ENCODE data around the gene NPY.
"Not testable (repeated sequence)": the region's sequence is repeated elsewhere in the genome, so short reads cannot be mapped to it uniquely, and the experiment has no call there.

Gene NPY

GRCh38 chr7:24283897-24284698 is at the start of gene NPY:
NPY (plus strand) TSS chr7:24284190; CDS start chr7:24285241, 1,051 bp downstream.
- no peak for DNase-seq

DNA sequence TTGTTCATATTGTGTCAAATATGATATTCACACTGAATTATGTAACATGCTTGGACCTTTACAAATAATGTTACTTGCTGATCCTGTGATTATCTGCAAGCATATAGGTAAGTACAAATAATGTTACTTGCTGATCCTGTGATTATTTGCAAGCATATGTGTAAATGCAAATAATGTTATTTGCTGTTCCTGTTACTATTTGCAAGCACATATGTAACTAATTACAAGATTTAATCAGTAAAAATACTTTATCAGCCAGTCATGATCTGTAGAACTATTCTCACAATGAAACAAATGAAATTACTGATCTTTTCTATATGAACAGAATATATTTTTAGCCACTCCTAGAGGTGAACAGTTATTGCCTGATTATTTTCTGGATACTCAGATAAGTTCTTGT is 44.7 kb upstream of the NPY start:
- DNase-seq, result no peak

DNA sequence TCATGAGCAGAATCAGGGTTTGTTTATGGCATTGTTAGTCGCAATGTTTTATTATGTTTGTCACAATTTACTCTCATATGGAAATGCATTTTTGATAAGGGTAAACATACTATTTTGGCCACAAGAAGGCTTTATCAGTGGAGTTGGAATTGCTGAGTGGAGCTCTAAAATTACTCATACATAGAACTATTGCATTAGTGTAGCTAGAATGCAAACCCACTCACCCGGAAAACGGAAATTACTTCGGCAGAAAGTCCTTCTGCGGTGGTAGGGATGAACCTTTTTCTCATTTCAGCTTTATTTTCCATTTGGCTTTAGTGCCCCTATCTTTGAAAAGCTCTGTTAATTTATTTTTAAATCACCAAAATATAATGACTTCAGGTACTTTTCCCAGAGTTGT is 42.8 kb upstream of the NPY start:
- no peak for DNase-seq

GRCh38 chr7:24244554-24244953 is 39.4 kb upstream of the NPY start:
- DNase-seq, result no peak

GRCh38 chr7:24245362-24245761 is 38.6 kb upstream of the NPY start:
- DNase-seq, result no peak

DNA sequence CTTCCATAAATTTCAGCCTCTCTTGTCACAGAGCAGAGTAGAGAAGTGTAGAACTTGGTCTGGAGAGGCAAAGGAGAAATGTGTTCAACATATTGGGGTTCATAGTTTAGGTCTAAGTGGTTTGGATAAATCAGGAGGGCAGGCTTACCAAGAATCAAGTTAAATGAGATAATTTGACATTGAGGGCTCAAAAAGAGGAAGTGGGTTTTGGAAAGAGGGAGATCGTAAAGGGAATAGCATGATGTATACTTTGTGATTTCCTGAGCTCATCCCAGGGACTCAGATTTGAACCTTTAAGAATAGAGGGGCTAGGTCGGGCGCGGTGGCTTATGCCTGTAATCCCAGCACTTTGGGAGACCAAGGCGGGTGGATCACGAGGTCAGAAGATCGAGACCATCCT is 34.7 kb upstream of the NPY start:
- no peak for DNase-seq

GRCh38 chr7:24251568-24251967 is 32.4 kb upstream of the NPY start:
- no peak for DNase-seq

- no peak for DNase-seq
Observed at GRCh38 chr7:24255139-24255538, 28.9 kb upstream of the NPY start.

GRCh38 chr7:24258324-24258723 is 25.7 kb upstream of the NPY start:
- DNase-seq, result not testable (repeated sequence)

DNA sequence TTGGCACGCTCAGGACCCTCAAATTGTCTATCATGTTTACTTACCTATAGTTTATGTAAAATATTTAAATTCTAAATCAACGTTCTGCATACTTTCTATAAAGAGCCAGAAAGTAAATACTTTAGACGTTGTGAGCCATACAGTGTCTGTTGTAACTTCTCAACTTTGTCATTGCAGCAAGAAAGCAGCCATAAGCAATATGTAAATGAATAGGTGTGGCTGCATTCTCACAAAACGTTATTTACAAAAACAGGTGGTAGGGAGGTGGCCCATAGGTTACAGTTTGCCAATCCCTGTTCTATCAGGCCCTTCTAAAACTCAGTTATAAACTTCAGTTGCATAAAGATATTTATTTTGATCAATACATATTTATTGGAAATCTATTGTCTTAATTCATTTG is 12.1 kb upstream of the NPY start:
- DNase-seq, result no peak

GRCh38 chr7:24279512-24279911 is 4.5 kb upstream of the NPY start:
- no peak for DNase-seq

GRCh38 chr7:24283554-24283896 is 465 bp upstream of the NPY start:
- DNase-seq, result no peak

- DNase-seq, result no peak
Observed at GRCh38 chr7:24284699-24285506, 913 bp downstream of the NPY start.

DNA sequence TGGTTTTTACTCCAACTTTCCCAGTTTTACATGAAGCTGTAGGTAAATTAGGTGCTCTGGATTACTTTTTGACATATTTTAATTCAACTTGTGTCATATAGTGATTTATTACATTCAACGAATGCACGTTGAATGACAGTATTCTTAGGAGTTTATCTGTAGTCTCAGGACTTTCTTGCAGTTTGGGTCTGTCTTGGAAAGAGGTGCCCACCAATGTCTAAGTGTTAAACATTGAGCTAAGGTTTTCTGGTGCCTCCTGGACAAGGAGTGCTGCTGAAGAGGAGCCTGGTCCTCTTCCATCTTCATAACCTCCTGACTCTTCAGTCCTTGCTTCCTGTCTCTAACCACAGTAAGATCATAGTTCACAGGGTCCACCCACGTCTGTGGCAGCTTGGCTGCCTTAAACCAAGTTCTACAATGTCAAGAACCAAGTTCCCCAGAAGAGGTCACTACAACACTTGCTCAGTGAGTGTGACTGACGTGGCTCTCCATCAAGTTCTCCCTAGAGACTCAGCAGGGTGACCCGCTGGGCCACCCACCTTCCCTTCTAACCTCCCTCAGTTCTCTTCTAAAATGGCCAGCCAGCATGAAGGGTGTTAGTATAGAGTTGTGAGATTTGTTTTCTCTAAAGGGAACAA is 6.1 kb downstream of the NPY start:
- DNase-seq, result peak; percentile 6 to 52

DNA sequence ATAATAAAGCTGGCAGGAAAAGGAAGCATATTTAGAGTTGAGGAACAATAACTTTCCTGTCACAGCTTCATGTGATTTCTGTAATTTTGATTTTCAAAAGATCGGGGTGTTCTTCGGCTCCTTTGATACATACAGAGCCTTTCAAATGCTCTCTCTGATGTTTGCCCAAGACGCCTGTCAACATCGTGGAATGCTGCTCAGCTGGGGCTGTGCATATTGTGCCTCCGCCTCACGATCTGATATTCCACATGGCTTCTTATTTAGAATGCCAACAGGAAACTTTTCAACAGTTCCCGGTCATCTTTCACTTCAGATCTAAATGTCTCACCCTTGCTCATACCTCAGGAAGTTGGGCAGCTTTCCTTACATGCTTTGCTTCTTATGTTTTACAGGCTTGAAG is 7.3 kb downstream of the NPY start:
- no peak for DNase-seq

DNA sequence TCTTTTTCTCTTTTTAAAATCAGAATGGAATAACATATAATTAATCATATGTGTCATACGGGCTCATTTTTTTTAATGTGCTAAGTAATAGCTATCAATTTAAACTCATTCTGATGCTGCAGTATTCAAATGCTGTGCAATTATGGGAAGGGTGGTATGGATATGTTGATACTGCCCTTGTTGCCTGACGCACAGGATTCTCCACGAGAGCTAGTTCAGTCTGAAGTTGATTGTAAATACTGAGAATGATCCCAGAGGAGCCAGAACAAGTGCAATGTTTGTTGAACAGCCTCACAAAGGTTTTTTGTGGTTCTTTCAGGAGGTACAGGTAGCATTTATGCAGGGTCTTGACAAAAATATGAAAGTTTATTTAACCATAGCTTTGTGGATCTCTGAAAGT is 13.4 kb downstream of the NPY start:
- DNase-seq, result peak; percentile 24 to 60

GRCh38 chr7:24298696-24299095 is 14.7 kb downstream of the NPY start:
- no peak for DNase-seq

GRCh38 chr7:24299192-24299591 is 15.2 kb downstream of the NPY start:
- no peak for DNase-seq

- no peak for DNase-seq
Observed at GRCh38 chr7:24301703-24302102, 17.7 kb downstream of the NPY start.

DNA sequence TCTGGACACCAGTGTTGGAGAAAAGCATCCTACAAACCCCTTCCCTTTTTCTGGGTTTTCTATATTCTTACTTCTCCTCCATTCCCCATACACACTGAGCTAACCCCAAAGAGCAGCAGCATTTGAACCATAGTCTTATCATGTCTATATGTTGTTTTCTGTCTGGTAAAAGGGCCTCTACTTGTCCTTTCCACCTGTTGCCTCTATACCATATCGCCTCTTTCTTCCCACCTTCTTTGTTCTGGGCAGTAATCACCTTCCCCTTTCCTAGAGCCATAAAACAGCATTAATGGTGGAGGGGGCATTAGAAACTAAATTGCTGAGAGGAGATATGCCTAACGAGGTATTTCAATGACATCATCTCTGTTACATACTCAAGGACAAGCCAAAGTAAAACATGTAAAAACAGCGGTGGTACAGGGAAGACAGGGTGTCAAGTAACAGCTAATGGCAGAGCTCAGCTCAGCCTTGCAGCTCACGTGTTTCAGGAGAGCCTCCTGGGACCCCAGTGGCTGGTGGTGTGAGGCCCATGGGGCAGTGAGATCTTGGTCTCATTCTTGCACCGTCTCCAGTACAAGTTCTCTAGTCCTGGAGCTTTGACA is 20.6 kb downstream of the NPY start:
- no peak for DNase-seq

- DNase-seq, result no peak
Observed at GRCh38 chr7:24307326-24307725, 23.3 kb downstream of the NPY start.

GRCh38 chr7:24312588-24312987 is 28.6 kb downstream of the NPY start:
- DNase-seq, result no peak

DNA sequence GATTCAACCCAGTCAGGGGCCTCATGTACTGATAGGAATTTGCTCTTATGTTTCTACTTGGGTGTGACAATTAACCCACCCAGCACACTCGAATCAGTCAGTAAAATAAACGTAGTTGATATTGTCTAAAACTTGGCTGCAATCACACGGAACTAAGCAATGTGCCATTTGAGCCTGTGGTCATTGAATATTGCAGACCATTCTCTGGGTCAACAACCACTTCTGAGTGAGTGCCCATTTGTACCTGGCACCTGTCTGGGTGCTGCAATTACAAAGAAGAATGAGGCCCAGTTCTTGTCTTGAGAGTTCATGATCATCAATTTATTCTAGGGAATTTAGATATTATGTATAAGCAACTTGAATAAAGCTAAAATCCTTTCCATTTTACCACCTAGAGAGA is 29.8 kb downstream of the NPY start:
- DNase-seq, result no peak

DNA sequence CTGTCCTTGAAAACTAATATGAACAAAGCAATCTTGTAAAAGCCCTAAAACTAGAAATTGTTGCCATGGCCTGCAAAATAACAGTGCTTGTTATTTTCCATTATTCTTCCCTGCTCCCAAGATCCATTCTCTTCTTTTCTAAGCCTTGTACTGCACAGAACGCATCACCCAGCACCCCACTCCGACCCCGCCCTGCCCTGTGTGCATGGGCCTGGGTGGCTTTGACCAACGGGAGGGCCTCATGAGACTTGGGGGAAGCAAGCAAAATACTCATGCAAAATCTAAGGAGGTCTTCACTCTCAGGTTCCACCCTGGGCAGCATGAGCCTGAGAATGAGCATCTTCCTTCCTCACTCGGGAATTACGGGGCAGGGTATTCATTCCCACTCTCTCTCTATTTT is 32.4 kb downstream of the NPY start:
- DNase-seq, result no peak

All from NCI-H2081 (cell line).